Natural killer cell (primary cell): Measurements from ENCODE around the gene MIER3. TPM values are rescaled to one million over a fixed set of nuclear protein-coding genes. Genes with fewer than 3 reads are reported as not detected.

Experiments
- ATAC-seq, 3 donors: fragments of 150-1000 bp in 2 of 3; fragments of 200-7000 bp in 1 of 3; cut with Tn5 transposase; 1 replicate in 1 of 3; 2 replicates in 2 of 3; pipeline ENCODE4 v1.10.0; 2021; ENCODE audit warnings: mild to moderate bottlenecking in 2 of 3, moderate library complexity in 2 of 3
- DNase-seq, 2 donors: peaks; one replicate each; pipeline versions ENCODE4 v3.0.0 to v3.0.0-alpha.2; 2013 to 2021; ENCODE audit warnings: mixed read lengths in 1 of 2
- H3K27ac ChIP-seq: one replicate; pipeline ENCODE4 v1.5.1; 2013; ENCODE audit warnings: mild to moderate bottlenecking, low read length
- H3K27me3 ChIP-seq: one replicate; pipeline ENCODE4 v1.6.1; 2013; ENCODE audit warnings: low read length; ENCODE audit not compliant: control insufficient read depth, insufficient read depth
- H3K36me3 ChIP-seq: one replicate; pipeline ENCODE4 v1.6.1; 2013; ENCODE audit warnings: low read length; ENCODE audit not compliant: control insufficient read depth, insufficient read depth
- H3K4me1 ChIP-seq: one replicate; pipeline ENCODE4 v1.6.1; 2013; ENCODE audit warnings: low read length; ENCODE audit not compliant: control insufficient read depth, insufficient read depth
- H3K4me3 ChIP-seq: one replicate; pipeline ENCODE4 v1.5.1; 2013; ENCODE audit warnings: low read length
- H3K9me3 ChIP-seq: one replicate; pipeline ENCODE4 v1.6.1; 2013; ENCODE audit warnings: low read length; ENCODE audit not compliant: control insufficient read depth, insufficient read depth
- H3K27ac Mint-ChIP-seq, 2 donors: one replicate each; pipeline ENCODE4 v1.8.0; 2022; ENCODE audit warnings: mild to moderate bottlenecking in 2 of 2, mixed read lengths in 2 of 2, moderate library complexity in 1 of 2
- H3K27me3 Mint-ChIP-seq, 2 donors: one replicate each; pipeline ENCODE4 v1.8.0; 2022; ENCODE audit warnings: low read depth in 2 of 2, mixed read lengths in 2 of 2
- H3K36me3 Mint-ChIP-seq: one replicate; pipeline ENCODE4 v1.8.0; 2022; ENCODE audit warnings: mixed read lengths
- H3K4me1 Mint-ChIP-seq, 2 donors: one replicate each; pipeline ENCODE4 v1.8.0; 2022; ENCODE audit warnings: mixed read lengths in 2 of 2
- H3K4me3 Mint-ChIP-seq: one replicate; pipeline ENCODE4 v1.8.0; 2022; ENCODE audit warnings: mild to moderate bottlenecking, moderate library complexity, mixed read lengths
- H3K9me3 Mint-ChIP-seq, 2 donors: one replicate each; pipeline ENCODE4 v1.8.0; 2022; ENCODE audit warnings: mixed read lengths in 2 of 2
- CTCF ChIP-seq: fragments of 200-600 bp; IDR thresholded peaks from one replicate; pipeline ENCODE4 v1.8.0; 2022; ENCODE audit warnings: antibody characterized with exemption
- WGBS: methylation state at CpG from one replicate; pipeline ENCODE4 v1.1.7; 2013; ENCODE audit warnings: missing lambda C conversion rate; ENCODE audit not compliant: insufficient coverage; 5-methylcytosine and 5-hydroxymethylcytosine counted together
- intact Hi-C: fragments of 100-400 bp; cut with micrococcal nuclease; formaldehyde crosslinking; loops from one replicate; pipeline ENCODE4 v1.14.2; 2022
- total RNA-seq, 4 donors: library from RNA; stranded (reverse); fragments of 120-200 nt in 1 of 4; gene quantifications; one replicate each; pipeline versions ENCODE4 v1.2.3 to v1.2.4, GENCODE V29; 2013 to 2022

Gene MIER3
- total RNA-seq, 3 donors from 2014 or later (not counting 1 experiment from before 2014, with no cell fraction given): 20.4 to 30.8 (median 29.0) TPM

- Histone ChIP-seq H3K27ac (no peak overlapping the region), H3K4me1 (peaks cover 13% of the 10 kb centered on the region), H3K27me3 (peaks cover 15% of the 10 kb centered on the region), H3K9me3 (no peaks in the 10 kb centered on the region), H3K4me3 (peak overlapping the region; percentile 56), H3K36me3 (peaks cover 6% of the 10 kb centered on the region)
- ATAC-seq (peak; percentile 32 to 45 (median 44)), DNase-seq (peak; percentile 17 to 40)
- Mint-ChIP-seq H3K27me3 (peaks cover 11 to 17% of the 10 kb centered on the region in 2 donors), H3K27ac (peak overlapping the region; percentile 74 to 80), H3K9me3 (no peaks in the 10 kb centered on the region), H3K4me3 (peak overlapping the region; percentile 87), H3K36me3 (no peaks in the 10 kb centered on the region), H3K4me1 (peaks cover 28 to 30% of the 10 kb centered on the region in 2 donors)
- intact Hi-C loops: loop anchor here (5.0 kb wide), 1 partner anchor 266 kb away; no protein-coding TSS in a partner anchor
- TF ChIP-seq CTCF: no peak
- WGBS: under 1% methylated on average over 85 of the region's 85 CpGs
Observed at GRCh38 chr5:56951126-56951945, 587 bp downstream of the MIER3 start.

- peaks cover 13% of the 10 kb centered on the region for H3K4me1 ChIP-seq
- peak overlapping the region; percentile 74 to 80 for H3K27ac Mint-ChIP-seq
- no peaks in the 10 kb centered on the region for H3K9me3 Mint-ChIP-seq
- peaks cover 28 to 30% of the 10 kb centered on the region in 2 donors for H3K4me1 Mint-ChIP-seq
- DNase-seq: peak; percentile 34 to 72
- no peak for TF ChIP-seq CTCF
- peaks cover 13% of the 10 kb centered on the region for H3K27me3 ChIP-seq
- peak overlapping the region; percentile 56 for H3K4me3 ChIP-seq
- no peaks in the 10 kb centered on the region for H3K36me3 Mint-ChIP-seq
- ATAC-seq: peak in 2 of 3 donors; percentile 27 to 29
- H3K27me3 Mint-ChIP-seq: peaks cover 11% of the 10 kb centered on the region in 2 donors
- H3K27ac ChIP-seq: no peak overlapping the region
- H3K9me3 ChIP-seq: no peaks in the 10 kb centered on the region
- intact Hi-C loops: loop anchor here (5.0 kb wide), 1 partner anchor 267 kb away; no protein-coding TSS in a partner anchor
- WGBS: under 1% methylated on average over 33 of the region's 33 CpGs
- H3K4me3 Mint-ChIP-seq: peak overlapping the region; percentile 87
- peaks cover 12% of the 10 kb centered on the region for H3K36me3 ChIP-seq
Observed at GRCh38 chr5:56950626-56951125, 1.2 kb downstream of the MIER3 start.

- ATAC-seq (no peak), DNase-seq (no peak)
- H3K9me3 ChIP-seq: no peaks in the 10 kb centered on the region
- Mint-ChIP-seq H3K27me3 (no peaks in the 10 kb centered on the region), H3K4me1 (peaks cover 18 to 25% of the 10 kb centered on the region in 2 donors), H3K9me3 (no peaks in the 10 kb centered on the region), H3K36me3 (peaks cover 7% of the 10 kb centered on the region), H3K27ac (no peak overlapping the region), H3K4me3 (no peak overlapping the region)
- no peak overlapping the region for H3K4me3 ChIP-seq
- H3K27me3 ChIP-seq: no peaks in the 10 kb centered on the region
- TF ChIP-seq CTCF: no peak
- intact Hi-C loops: no loop called here
- H3K4me1 ChIP-seq: peaks cover 9% of the 10 kb centered on the region
- H3K36me3 ChIP-seq: peaks cover 34% of the 10 kb centered on the region
- no peak overlapping the region for H3K27ac ChIP-seq
Observed at GRCh38 chr5:56947052-56947451, 4.9 kb downstream of the MIER3 start.
